GM12878 (cell line): Measurements from ENCODE around the gene PLVAP. TPM values are rescaled to one million over a fixed set of nuclear protein-coding genes. Genes with fewer than 3 reads are reported as not detected.

Experiments
- ATAC-seq: fragments of 200-7000 bp; cut with Tn5 transposase; 3 replicates; pipeline ENCODE4 v1.9.1; 2020; ENCODE audit warnings: mild to moderate bottlenecking, moderate library complexity
- BruUV-seq: library from RNA; stranded (reverse); fragments of 400-500 nt; replicated peaks from 2 replicates; lab custom pipeline; 2021; lab: Mats Ljungman, UMichigan
- CTCF ChIA-PET: fragments of 300-600 bp; sonication (Branson Sonifier 250); formaldehyde crosslinking; extraction: SDS; loops from one replicate; lab custom pipeline; 2021; ENCODE audit warnings: inconsistent platforms; lab: Yijun Ruan, JAX
- POLR2A ChIA-PET: fragments of 350-600 bp; formaldehyde crosslinking; extraction: SDS; loops from one replicate; lab custom pipeline; 2021; ENCODE audit warnings: inconsistent platforms; lab: Charles Lee
- RAD21 ChIA-PET: fragments of 300-600 bp; sonication (Branson Sonifier 250); formaldehyde crosslinking; loops from one replicate; lab custom pipeline; 2023; ENCODE audit warnings: antibody characterized with exemption; ENCODE audit not compliant: unreplicated experiment; lab: Charles Lee
- SMC1A ChIA-PET: fragments of 300-600 bp; sonication (Branson Sonifier 250); formaldehyde crosslinking; loops from one replicate; lab custom pipeline; 2023; ENCODE audit not compliant: unreplicated experiment, uncharacterized antibody; lab: Charles Lee
- DNase-seq: peaks from one replicate; pipeline ENCODE4 v3.0.0-alpha.2; 2011; ENCODE audit warnings: low read depth, low spot score
- FAIRE-seq: peaks from 3 replicates; lab custom pipeline; 2011; peaks lifted over from hg19 to GRCh38; lab: Jason Lieb, UNC
- H2AFZ ChIP-seq: 2 replicates; pipeline ENCODE4 v1.6.0; 2011; ENCODE audit warnings: low read depth, low read length, control low read depth; ENCODE audit not compliant: control insufficient read depth
- H3K27ac ChIP-seq: 2 replicates; pipeline ENCODE4 v1.5.1; 2011; ENCODE audit warnings: control low read depth; ENCODE audit not compliant: control insufficient read depth, insufficient read depth
- H3K27me3 ChIP-seq, 2 experiments: replicated peaks in 1 of 2; 2 replicates each; pipeline versions ENCODE4 v1.6.0 to v1.6.1; 2011; ENCODE audit warnings: low read length in 1 of 2; ENCODE audit not compliant: control insufficient read depth in 2 of 2, insufficient read depth in 2 of 2
- H3K36me3 ChIP-seq, 2 experiments: 2 replicates each; pipeline ENCODE4 v1.5.1; 2011; ENCODE audit warnings: low read length in 1 of 2; ENCODE audit not compliant: control insufficient read depth in 2 of 2, insufficient read depth in 2 of 2
- H3K4me1 ChIP-seq: 2 replicates; pipeline ENCODE4 v1.6.1; 2011; ENCODE audit warnings: mild to moderate bottlenecking, low read length, moderate library complexity, mixed read lengths; ENCODE audit not compliant: control insufficient read depth, insufficient read depth
- H3K4me2 ChIP-seq: 2 replicates; pipeline ENCODE4 v1.6.0; 2011; ENCODE audit warnings: control low read depth; ENCODE audit not compliant: control insufficient read depth, insufficient read depth
- H3K4me3 ChIP-seq: fragments of 200-600 bp; sonication (generic); 2 replicates; pipeline ENCODE4 v1.5.1; 2016
- H3K79me2 ChIP-seq: 2 replicates; pipeline ENCODE4 v1.6.0; 2011; ENCODE audit warnings: low read length; ENCODE audit not compliant: control insufficient read depth, insufficient read depth
- H3K9ac ChIP-seq: 2 replicates; pipeline ENCODE4 v1.8.0; 2011; ENCODE audit warnings: low read length, control low read depth, mixed read lengths; ENCODE audit not compliant: control insufficient read depth, insufficient read depth
- H3K9me3 ChIP-seq: replicated peaks from 3 replicates; pipeline ENCODE4 v1.5.1; 2011; ENCODE audit warnings: mild to moderate bottlenecking, low read length; ENCODE audit not compliant: control insufficient read depth, insufficient read depth
- H4K20me1 ChIP-seq: 2 replicates; pipeline ENCODE4 v1.6.0; 2011; ENCODE audit not compliant: control insufficient read depth, insufficient read depth
- BACH1 ChIP-seq: fragments of 450-650 bp; IDR thresholded peaks from 2 replicates; pipeline ENCODE4 v1.6.1; 2017; ENCODE audit warnings: mild to moderate bottlenecking, borderline replicate concordance
- EGR1 ChIP-seq, 2 experiments: IDR thresholded peaks; 1 replicate in 1 of 2; 2 replicates in 1 of 2; pipeline ENCODE4 v1.6.1; 2011 to 2012; ENCODE audit warnings: low read depth in 2 of 2, low read length in 2 of 2, borderline replicate concordance in 1 of 2, mild to moderate bottlenecking in 1 of 2, moderate library complexity in 1 of 2
- EZH2 ChIP-seq: IDR thresholded peaks from 2 replicates; pipeline ENCODE4 v1.6.1; 2012; ENCODE audit warnings: low read depth, mild to moderate bottlenecking, control low read depth, inconsistent platforms, low read length, borderline replicate concordance; ENCODE audit not compliant: control insufficient read depth
- GABPA ChIP-seq: IDR thresholded peaks from 2 replicates; pipeline ENCODE4 v1.6.1; 2014; ENCODE audit warnings: antibody characterized with exemption, low read depth, mild to moderate bottlenecking, inconsistent platforms
- MEF2A ChIP-seq: IDR thresholded peaks from 2 replicates; pipeline ENCODE4 v1.6.1; 2011; ENCODE audit warnings: low read depth, mild to moderate bottlenecking, low read length, moderate library complexity; ENCODE audit not compliant: insufficient read depth
- TARDBP ChIP-seq: IDR thresholded peaks from 2 replicates; pipeline ENCODE4 v1.6.1; 2016; ENCODE audit warnings: borderline replicate concordance
- ZNF592 ChIP-seq: fragments of 450-650 bp; IDR thresholded peaks from 2 replicates; pipeline ENCODE4 v1.6.1; 2017; ENCODE audit warnings: mild to moderate bottlenecking, moderate library complexity
- ZNF622 ChIP-seq: fragments of 450-650 bp; IDR thresholded peaks from 2 replicates; pipeline ENCODE4 v1.6.1; 2017; ENCODE audit warnings: mild to moderate bottlenecking, inconsistent platforms
- ZSCAN29 ChIP-seq: fragments of 450-650 bp; IDR thresholded peaks from 2 replicates; pipeline ENCODE4 v1.6.1; 2017; ENCODE audit warnings: mild to moderate bottlenecking, moderate library complexity
- WGBS: methylation state at CpG from one replicate; pipeline ENCODE4 v1.1.6; 2016; ENCODE audit warnings: low lambda C conversion rate; ENCODE audit not compliant: insufficient replicate concordance, insufficient coverage; ENCODE audit errors: missing lambda C conversion rate; 5-methylcytosine and 5-hydroxymethylcytosine counted together
- in situ Hi-C: fragments of 300-500 bp; cut with MboI; formaldehyde crosslinking; loops from 9 replicates; pipeline ENCODE4 v1.14.3; 2018; ENCODE audit warnings: mixed read lengths
- intact Hi-C: fragments of 100-400 bp; cut with micrococcal nuclease; formaldehyde crosslinking; loops from one replicate; pipeline ENCODE4 v1.14.2; 2022; ENCODE audit not compliant: unreplicated experiment
- polyA plus RNA-seq, 11 experiments: library from polyadenylated mRNA; depleted of rRNA in 4 of 11; unstranded in 6 of 11; stranded (reverse) in 5 of 11; fragments of >200 nt; fragmentation: Nextera tagmentation in 4 of 11; fragmentation: Illumina TruSeq in 1 of 11; extraction: Ambion mirVana in 4 of 11; extraction: Trizol in 1 of 11; gene quantifications; 1 replicate in 1 of 11; 2 replicates in 10 of 11; pipeline versions ENCODE4 v1.2.1 to v1.2.3, GENCODE V29; 2011 to 2016; ENCODE audit warnings: inconsistent platforms in 2 of 11, missing spikeins in 2 of 11, low read depth in 1 of 11
- total RNA-seq, 4 experiments: library from RNA; depleted of rRNA in 3 of 4; stranded (reverse); fragments of >200 nt in 3 of 4; fragmentation: Illumina TruSeq in 1 of 4; extraction: Trizol in 1 of 4; gene quantifications; 2 replicates each; pipeline versions ENCODE4 v1.2.1 to v1.2.3, GENCODE V29; 2013 to 2021

Gene PLVAP
- total and polyA plus RNA-seq, 10 of the 15 experiments (the other 5 are each of a cell fraction or from before 2014, with no cell fraction given) = 0.03 to 0.54 (median 0.06) TPM; not detected in 4

DNA sequence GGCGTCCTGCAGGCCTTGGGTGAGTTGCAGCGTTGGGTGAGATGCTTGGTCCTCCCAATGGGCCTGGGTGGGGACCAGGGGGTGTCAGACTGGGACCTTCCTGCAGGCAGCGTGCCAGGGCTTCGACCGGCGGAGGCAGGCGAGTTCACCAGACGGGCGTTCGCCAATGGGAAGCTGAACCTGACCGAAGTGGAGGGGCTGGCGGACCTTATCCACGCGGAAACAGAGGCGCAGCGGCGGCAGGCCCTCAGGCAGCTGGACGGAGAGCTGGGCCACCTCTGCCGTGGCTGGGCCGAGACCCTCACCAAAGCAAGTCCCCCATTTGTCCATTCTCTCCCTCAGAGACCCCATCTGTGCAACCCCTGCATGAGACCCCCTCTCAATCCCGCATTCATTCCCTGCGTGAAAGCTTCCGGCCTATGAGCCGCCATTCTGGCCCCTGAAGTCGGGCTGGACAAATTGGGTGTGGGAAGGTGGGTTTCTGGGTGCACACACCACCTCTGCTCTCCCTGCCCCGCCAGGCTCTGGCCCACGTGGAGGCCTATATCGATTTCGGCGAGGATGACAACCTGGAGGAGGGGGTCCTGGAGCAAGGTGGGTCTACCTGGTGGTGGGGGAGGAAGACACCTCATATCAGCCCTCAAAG lies 38.6 kb downstream of the PLVAP start:
- BruUV-seq = no TSS peak
- SMC1A ChIA-PET = no interaction called here

More for the DNA sequence above, 38.6 kb downstream of the PLVAP start:
- DNase-seq (no peak), ATAC-seq (no peak), FAIRE-seq (no peak)
- H3K36me3 ChIP-seq = no peaks in the 10 kb centered on the region; a peak in 2 of 4 replicates
- in situ Hi-C loops (no loop called here), intact Hi-C loops (loop anchor here (5.0 kb wide), 1 partner anchor 46 kb away; no protein-coding TSS in a partner anchor)
- H3K4me1 ChIP-seq = peaks cover 21% of the 10 kb centered on the region
- RAD21 ChIA-PET = interaction anchor here (0.6 kb wide), 1 partner anchor 11 kb away, joined by 3 read pairs; no protein-coding TSS in a partner anchor
- peak overlapping the region; percentile 100 for H3K4me3 ChIP-seq
- 91% methylated on average over 28 of the region's 30 CpGs for WGBS
- CTCF ChIA-PET = interaction anchor here (1.3 kb wide), 1 partner anchor 53 kb away, joined by 3 read pairs; no protein-coding TSS in a partner anchor
- H3K4me2 ChIP-seq = peak overlapping the region; percentile 100
- H4K20me1 ChIP-seq = no peaks in the 10 kb centered on the region
- POLR2A ChIA-PET = interaction anchor here (0.6 to 1.0 kb wide), 2 partner anchors 33 to 47 kb away, joined by 3 read pairs; no protein-coding TSS in a partner anchor
- no peaks in the 10 kb centered on the region for H3K9me3 ChIP-seq
- peak overlapping the region; percentile 88; the same call in 1 of the 2 replicates for H3K9ac ChIP-seq
- H3K79me2 ChIP-seq = peaks cover 6% of the 10 kb centered on the region
- no peaks in the 10 kb centered on the region for H3K27me3 ChIP-seq
- H3K27ac ChIP-seq = no peak overlapping the region
- TF ChIP-seq ZSCAN29 (no peak), MEF2A (no peak), EGR1 (IDR thresholded peaks at IDR 0.05; ENCODE audit: borderline replicate concordance in 1 of 2, low read depth in 2 of 2, low read length in 2 of 2) (no peak), TARDBP (no peak), BACH1 (no peak), ZNF592 (no peak), ZNF622 (no peak), EZH2 (no peak), GABPA (no peak)
- no peak overlapping the region for H2AFZ ChIP-seq
